GM11168 (cell line): ENCODE results near the gene CLPSL2.

ENCODE experiments used
- in situ Hi-C: fragments of 300-500 bp; cut with MboI; formaldehyde crosslinking; loops from one replicate; pipeline ENCODE4 v1.12.0; 2022; ENCODE audit warnings: low sequenced_read_pairs; ENCODE audit not compliant: unreplicated experiment

The CLPSL2 gene

DNA sequence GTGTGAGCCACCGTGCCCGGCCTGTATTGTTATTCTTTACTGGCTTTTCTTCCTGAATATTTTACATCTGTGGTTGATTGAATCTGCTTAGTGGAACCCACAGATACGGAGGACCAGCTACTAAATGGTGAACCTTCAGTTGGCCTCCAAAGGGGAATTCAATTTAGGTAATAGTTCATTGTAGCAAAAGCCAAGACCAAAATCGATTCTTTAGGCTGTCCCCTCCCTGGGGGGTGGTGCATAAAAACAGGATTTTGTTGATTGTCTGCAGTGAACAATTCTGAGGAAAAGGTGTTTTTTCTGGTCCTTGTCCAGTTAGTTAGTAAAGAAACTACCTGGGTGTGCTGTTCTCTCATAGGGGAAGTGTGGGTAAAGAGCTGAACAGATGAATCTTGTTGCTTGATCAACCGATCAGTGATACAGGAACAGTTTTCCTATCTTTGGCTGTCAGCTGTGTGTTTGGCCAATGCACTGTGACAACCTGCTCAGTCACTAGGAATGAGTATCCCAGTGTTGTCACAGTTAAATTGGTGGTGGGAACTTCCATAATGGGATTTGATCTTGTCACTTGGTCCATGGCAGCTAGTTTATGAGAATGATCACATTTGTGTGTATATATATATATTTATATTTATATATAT lies 48.3 kb downstream of the CLPSL2 start:
- in situ Hi-C loops, result no loop called here
